GM12878 (cell line): ENCODE measurements around the gene FOXK2. TPM values are rescaled to one million over a fixed set of nuclear protein-coding genes. Genes with fewer than 3 reads are reported as not detected.

Experiments used
- ATAC-seq: fragments of 200-7000 bp; cut with Tn5 transposase; 3 replicates; pipeline ENCODE4 v1.9.1; 2020; ENCODE audit warnings: mild to moderate bottlenecking, moderate library complexity
- BruUV-seq: library from RNA; stranded (reverse); fragments of 400-500 nt; replicated peaks from 2 replicates; lab custom pipeline; 2021; lab: Mats Ljungman, UMichigan
- CTCF ChIA-PET: fragments of 300-600 bp; sonication (Branson Sonifier 250); formaldehyde crosslinking; extraction: SDS; loops from one replicate; lab custom pipeline; 2021; ENCODE audit warnings: inconsistent platforms; lab: Yijun Ruan, JAX
- POLR2A ChIA-PET: fragments of 350-600 bp; formaldehyde crosslinking; extraction: SDS; loops from one replicate; lab custom pipeline; 2021; ENCODE audit warnings: inconsistent platforms; lab: Charles Lee
- RAD21 ChIA-PET: fragments of 300-600 bp; sonication (Branson Sonifier 250); formaldehyde crosslinking; loops from one replicate; lab custom pipeline; 2023; ENCODE audit warnings: antibody characterized with exemption; ENCODE audit not compliant: unreplicated experiment; lab: Charles Lee
- SMC1A ChIA-PET: fragments of 300-600 bp; sonication (Branson Sonifier 250); formaldehyde crosslinking; loops from one replicate; lab custom pipeline; 2023; ENCODE audit not compliant: unreplicated experiment, uncharacterized antibody; lab: Charles Lee
- DNase-seq: peaks from one replicate; pipeline ENCODE4 v3.0.0-alpha.2; 2011; ENCODE audit warnings: low read depth, low spot score
- FAIRE-seq: peaks from 3 replicates; lab custom pipeline; 2011; peaks lifted over from hg19 to GRCh38; lab: Jason Lieb, UNC
- H2AFZ ChIP-seq: 2 replicates; pipeline ENCODE4 v1.6.0; 2011; ENCODE audit warnings: low read depth, low read length, control low read depth; ENCODE audit not compliant: control insufficient read depth
- H3K27ac ChIP-seq: 2 replicates; pipeline ENCODE4 v1.5.1; 2011; ENCODE audit warnings: control low read depth; ENCODE audit not compliant: control insufficient read depth, insufficient read depth
- H3K27me3 ChIP-seq, 2 experiments: replicated peaks in 1 of 2; 2 replicates each; pipeline versions ENCODE4 v1.6.0 to v1.6.1; 2011; ENCODE audit warnings: low read length in 1 of 2; ENCODE audit not compliant: control insufficient read depth in 2 of 2, insufficient read depth in 2 of 2
- H3K36me3 ChIP-seq, 2 experiments: 2 replicates each; pipeline ENCODE4 v1.5.1; 2011; ENCODE audit warnings: low read length in 1 of 2; ENCODE audit not compliant: control insufficient read depth in 2 of 2, insufficient read depth in 2 of 2
- H3K4me1 ChIP-seq: 2 replicates; pipeline ENCODE4 v1.6.1; 2011; ENCODE audit warnings: mild to moderate bottlenecking, low read length, moderate library complexity, mixed read lengths; ENCODE audit not compliant: control insufficient read depth, insufficient read depth
- H3K4me2 ChIP-seq: 2 replicates; pipeline ENCODE4 v1.6.0; 2011; ENCODE audit warnings: control low read depth; ENCODE audit not compliant: control insufficient read depth, insufficient read depth
- H3K4me3 ChIP-seq: fragments of 200-600 bp; sonication (generic); 2 replicates; pipeline ENCODE4 v1.5.1; 2016
- H3K79me2 ChIP-seq: 2 replicates; pipeline ENCODE4 v1.6.0; 2011; ENCODE audit warnings: low read length; ENCODE audit not compliant: control insufficient read depth, insufficient read depth
- H3K9ac ChIP-seq: 2 replicates; pipeline ENCODE4 v1.8.0; 2011; ENCODE audit warnings: low read length, control low read depth, mixed read lengths; ENCODE audit not compliant: control insufficient read depth, insufficient read depth
- H3K9me3 ChIP-seq: replicated peaks from 3 replicates; pipeline ENCODE4 v1.5.1; 2011; ENCODE audit warnings: mild to moderate bottlenecking, low read length; ENCODE audit not compliant: control insufficient read depth, insufficient read depth
- H4K20me1 ChIP-seq: 2 replicates; pipeline ENCODE4 v1.6.0; 2011; ENCODE audit not compliant: control insufficient read depth, insufficient read depth
- CBX3 ChIP-seq: fragments of 200-600 bp; sonication (generic); IDR thresholded peaks from 2 replicates; pipeline ENCODE4 v1.6.1; 2016; ENCODE audit warnings: low read depth, borderline replicate concordance
- EP300 ChIP-seq, 2 experiments: fragments of 150-350 bp in 1 of 2; IDR thresholded peaks; 2 replicates each; pipeline ENCODE4 v1.6.1; 2011 to 2012; ENCODE audit warnings: low read depth in 2 of 2, low read length in 2 of 2, borderline replicate concordance in 1 of 2, improper control_type of control experiment in 1 of 2, inconsistent platforms in 1 of 2; ENCODE audit not compliant: control insufficient read depth in 1 of 2
- GATAD2B ChIP-seq: fragments of 450-650 bp; conservative IDR thresholded peaks from 2 replicates; pipeline ENCODE4 v1.6.1; 2017; ENCODE audit warnings: low read depth, mild to moderate bottlenecking, moderate library complexity
- HCFC1 ChIP-seq: fragments of 150-350 bp; IDR thresholded peaks from 2 replicates; pipeline ENCODE4 v1.6.1; 2014; ENCODE audit warnings: low read length
- KLF5 ChIP-seq: fragments of 450-650 bp; IDR thresholded peaks from 2 replicates; pipeline ENCODE4 v1.6.1; 2014; ENCODE audit warnings: mild to moderate bottlenecking; ENCODE audit not compliant: partially characterized antibody
- MLLT1 ChIP-seq: fragments of 450-650 bp; IDR thresholded peaks from 2 replicates; pipeline ENCODE4 v1.6.1; 2016; ENCODE audit warnings: mild to moderate bottlenecking
- MTA2 ChIP-seq: fragments of 450-650 bp; IDR thresholded peaks from 2 replicates; pipeline ENCODE4 v1.6.1; 2016; ENCODE audit warnings: low read depth, mild to moderate bottlenecking, moderate library complexity
- PAX5 ChIP-seq: IDR thresholded peaks from 2 replicates; pipeline ENCODE4 v1.6.1; 2011; ENCODE audit warnings: low read depth, low read length, borderline replicate concordance
- RB1 ChIP-seq: fragments of 450-650 bp; formaldehyde crosslinking; IDR thresholded peaks from 2 replicates; pipeline ENCODE4 v1.6.1; 2017; ENCODE audit warnings: mild to moderate bottlenecking, borderline replicate concordance
- TCF12 ChIP-seq: IDR thresholded peaks from 2 replicates; pipeline ENCODE4 v1.6.1; 2011; ENCODE audit warnings: low read depth, mild to moderate bottlenecking, low read length
- WRNIP1 ChIP-seq: IDR thresholded peaks from 2 replicates; pipeline ENCODE4 v1.6.1; 2011; ENCODE audit warnings: low read depth, low read length, improper control_type of control experiment, borderline replicate concordance
- WGBS: methylation state at CpG from one replicate; pipeline ENCODE4 v1.1.6; 2016; ENCODE audit warnings: low lambda C conversion rate; ENCODE audit not compliant: insufficient replicate concordance, insufficient coverage; ENCODE audit errors: missing lambda C conversion rate; 5-methylcytosine and 5-hydroxymethylcytosine counted together
- in situ Hi-C: fragments of 300-500 bp; cut with MboI; formaldehyde crosslinking; loops from 9 replicates; pipeline ENCODE4 v1.14.3; 2018; ENCODE audit warnings: mixed read lengths
- intact Hi-C: fragments of 100-400 bp; cut with micrococcal nuclease; formaldehyde crosslinking; loops from one replicate; pipeline ENCODE4 v1.14.2; 2022; ENCODE audit not compliant: unreplicated experiment
- polyA plus RNA-seq, 11 experiments: library from polyadenylated mRNA; depleted of rRNA in 4 of 11; unstranded in 6 of 11; stranded (reverse) in 5 of 11; fragments of >200 nt; fragmentation: Nextera tagmentation in 4 of 11; fragmentation: Illumina TruSeq in 1 of 11; extraction: Ambion mirVana in 4 of 11; extraction: Trizol in 1 of 11; gene quantifications; 1 replicate in 1 of 11; 2 replicates in 10 of 11; pipeline versions ENCODE4 v1.2.1 to v1.2.3, GENCODE V29; 2011 to 2016; ENCODE audit warnings: inconsistent platforms in 2 of 11, missing spikeins in 2 of 11, low read depth in 1 of 11
- total RNA-seq, 4 experiments: library from RNA; depleted of rRNA in 3 of 4; stranded (reverse); fragments of >200 nt in 3 of 4; fragmentation: Illumina TruSeq in 1 of 4; extraction: Trizol in 1 of 4; gene quantifications; 2 replicates each; pipeline versions ENCODE4 v1.2.1 to v1.2.3, GENCODE V29; 2013 to 2021
- TF ChIP-seq, protein P1 (sequence below): fragments of 450-650 bp; formaldehyde crosslinking; IDR thresholded peaks from 2 replicates; pipeline ENCODE4 v1.4.0; 2022; ENCODE audit warnings: mild to moderate bottlenecking, moderate library complexity

FOXK2 gene
- total and polyA plus RNA-seq, 10 of the 15 experiments (the other 5 are each of a cell fraction or from before 2014, with no cell fraction given) = 2.4 to 56.8 (median 34.4) TPM

GRCh38 chr17:82531431-82531881, 11.9 kb downstream of the FOXK2 start:
- Histone ChIP-seq H3K27ac (peak overlapping the region; percentile 68), H3K36me3 (no peaks in the 10 kb centered on the region), H3K9ac (no peak overlapping the region), H2AFZ (no peak overlapping the region), H3K9me3 (no peaks in the 10 kb centered on the region), H3K79me2 (peaks cover 87% of the 10 kb centered on the region), H3K4me3 (0 out of 2 replicates have a peak overlapping the region, but pooled peaks have one; percentile 2), H3K4me1 (peaks cover 34% of the 10 kb centered on the region), H3K4me2 (peak overlapping the region; percentile 85), H3K27me3 (no peaks in the 10 kb centered on the region), H4K20me1 (peaks cover 3% of the 10 kb centered on the region; the same call in 1 of the 2 replicates)
- BruUV-seq = no TSS peak
- ChIA-PET POLR2A (interaction anchor here (0.6 to 1.0 kb wide), 2 partner anchors 17 to 152 kb away, joined by 3 to 6 read pairs; no protein-coding TSS in a partner anchor), CTCF (interaction anchor here (2.7 kb wide), 1 partner anchor 23 kb away, joined by 10 read pairs; no protein-coding TSS in a partner anchor), SMC1A (interaction anchor here (0.6 to 2.0 kb wide), 6 partner anchors 9 to 32 kb away, joined by 3 to 7 read pairs (median 4); no protein-coding TSS in a partner anchor), RAD21 (interaction anchor here (1.2 to 2.1 kb wide), 3 partner anchors 12 to 36 kb away, joined by 3 to 5 read pairs (median 4); partner anchors contain the start of gene FOXK2)
- 0 out of 2 replicates have a peak, but pooled peaks have one; percentile 15 for TF ChIP-seq PAX5
- no peak for TF ChIP-seq MTA2
- TF ChIP-seq MLLT1 = peak; percentile 42; the same call in 1 of the 2 replicates
- no peak for DNase-seq
- in situ Hi-C loops = no loop called here
- no peak for FAIRE-seq
- intact Hi-C loops = no loop called here
- ATAC-seq = peak; percentile 55
- 61% methylated on average over 7 of the region's 7 CpGs for WGBS

DNA sequence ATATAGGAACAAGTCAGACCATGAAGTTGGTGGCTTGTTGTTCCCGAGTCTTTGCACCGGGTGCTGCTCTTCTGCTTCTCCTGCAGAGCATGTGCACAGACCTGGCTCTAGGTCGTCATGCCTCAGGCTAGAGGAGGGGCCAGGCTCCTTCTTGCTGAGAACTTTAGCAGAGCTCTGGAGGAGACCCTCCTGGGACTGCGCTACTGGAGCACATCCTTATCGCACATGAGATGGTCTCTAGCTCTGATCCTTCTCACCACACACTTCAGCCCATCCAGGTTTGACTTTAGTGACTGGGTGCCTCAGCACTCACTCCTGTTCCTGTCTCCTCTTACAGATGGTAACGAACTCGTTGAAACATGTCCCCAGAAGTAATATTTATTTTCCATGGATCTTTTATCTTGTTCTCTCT, 14.9 kb downstream of the FOXK2 start:
- intact Hi-C loops (no loop called here), in situ Hi-C loops (no loop called here)
- no TSS peak for BruUV-seq
- Histone ChIP-seq H3K4me2 (no peak overlapping the region), H3K36me3 (no peaks in the 10 kb centered on the region), H3K79me2 (peaks cover 96% of the 10 kb centered on the region), H2AFZ (no peak overlapping the region), H3K4me1 (peaks cover 43% of the 10 kb centered on the region), H4K20me1 (no peaks in the 10 kb centered on the region), H3K27ac (no peak overlapping the region), H3K9me3 (no peaks in the 10 kb centered on the region), H3K4me3 (no peak overlapping the region), H3K27me3 (no peaks in the 10 kb centered on the region), H3K9ac (no peak overlapping the region)
- POLR2A ChIA-PET = interaction anchor here (0.9 to 1.1 kb wide), 2 partner anchors 14 to 28 kb away, joined by 4 read pairs; partner anchors contain the start of gene FOXK2
- 83% methylated on average over 7 of the region's 7 CpGs for WGBS
- CTCF ChIA-PET = interaction anchor here (4.3 kb wide), 1 partner anchor 17 kb away, joined by 20 read pairs; no protein-coding TSS in a partner anchor
- RAD21 ChIA-PET = no interaction called here
- DNase-seq = no peak
- SMC1A ChIA-PET = interaction anchor here (3.5 kb wide), 1 partner anchor 8 kb away, joined by 17 read pairs; no protein-coding TSS in a partner anchor
- no peak for FAIRE-seq
- ATAC-seq = no peak
- TF ChIP-seq GATAD2B (no peak), KLF5 (no peak), TCF12 (no peak), RB1 (no peak), EP300 (IDR thresholded peaks at IDR 0.05; ENCODE audit: borderline replicate concordance in 1 of 2, control insufficient read depth in 1 of 2, low read depth in 2 of 2, low read length in 2 of 2) (no peak), HCFC1 (no peak), WRNIP1 (no peak), CBX3 (no peak)
- TF ChIP-seq, protein P1, sequence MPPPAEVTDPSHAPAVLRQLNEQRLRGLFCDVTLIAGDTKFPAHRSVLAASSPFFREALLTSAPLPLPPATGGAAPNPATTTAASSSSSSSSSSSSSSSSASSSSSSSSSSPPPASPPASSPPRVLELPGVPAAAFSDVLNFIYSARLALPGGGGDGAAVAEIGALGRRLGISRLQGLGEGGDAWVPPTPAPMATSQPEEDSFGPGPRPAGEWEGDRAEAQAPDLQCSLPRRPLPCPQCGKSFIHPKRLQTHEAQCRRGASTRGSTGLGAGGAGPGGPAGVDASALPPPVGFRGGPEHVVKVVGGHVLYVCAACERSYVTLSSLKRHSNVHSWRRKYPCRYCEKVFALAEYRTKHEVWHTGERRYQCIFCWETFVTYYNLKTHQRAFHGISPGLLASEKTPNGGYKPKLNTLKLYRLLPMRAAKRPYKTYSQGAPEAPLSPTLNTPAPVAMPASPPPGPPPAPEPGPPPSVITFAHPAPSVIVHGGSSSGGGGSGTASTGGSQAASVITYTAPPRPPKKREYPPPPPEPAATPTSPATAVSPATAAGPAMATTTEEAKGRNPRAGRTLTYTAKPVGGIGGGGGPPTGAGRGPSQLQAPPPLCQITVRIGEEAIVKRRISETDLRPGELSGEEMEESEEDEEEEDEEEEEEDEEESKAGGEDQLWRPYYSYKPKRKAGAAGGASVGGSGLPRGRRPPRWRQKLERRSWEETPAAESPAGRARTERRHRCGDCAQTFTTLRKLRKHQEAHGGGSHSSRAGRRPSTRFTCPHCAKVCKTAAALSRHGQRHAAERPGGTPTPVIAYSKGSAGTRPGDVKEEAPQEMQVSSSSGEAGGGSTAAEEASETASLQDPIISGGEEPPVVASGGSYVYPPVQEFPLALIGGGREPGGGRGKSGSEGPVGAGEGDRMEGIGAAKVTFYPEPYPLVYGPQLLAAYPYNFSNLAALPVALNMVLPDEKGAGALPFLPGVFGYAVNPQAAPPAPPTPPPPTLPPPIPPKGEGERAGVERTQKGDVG = no peak
